Right kidney (tissue), 9 donors: ENCODE measurements around the gene ZNF778.

Source experiments
- DNase-seq: peaks from one replicate; pipeline ENCODE4 v3.0.0-alpha.2; 2016
- long read RNA-seq, 8 donors: transcript quantifications; one replicate each; lab custom pipeline, GENCODE V29; 2026

ZNF778 gene
- long read RNA-seq, donor 1 = 0 reads
- long read RNA-seq, donor 2 = 0 reads
- long read RNA-seq, donor 3 = 0 reads
- long read RNA-seq, donor 4, partial matches to known transcripts = 31 of 31 reads
- long read RNA-seq, donor 4, other reads (novel, unspliced or antisense) = 0 of 31 reads
- long read RNA-seq, donor 5, partial matches to known transcripts = 0 of 2 reads
- long read RNA-seq, donor 5, other reads (novel, unspliced or antisense) = 0 of 2 reads
- long read RNA-seq, donor 6, partial matches to known transcripts = 0 of 1 reads
- long read RNA-seq, donor 6, other reads (novel, unspliced or antisense) = 0 of 1 reads
- long read RNA-seq, donor 7 = 0 reads
- long read RNA-seq, donor 8, partial matches to known transcripts = 0 of 1 reads
- long read RNA-seq, donor 8, other reads (novel, unspliced or antisense) = 0 of 1 reads

DNA sequence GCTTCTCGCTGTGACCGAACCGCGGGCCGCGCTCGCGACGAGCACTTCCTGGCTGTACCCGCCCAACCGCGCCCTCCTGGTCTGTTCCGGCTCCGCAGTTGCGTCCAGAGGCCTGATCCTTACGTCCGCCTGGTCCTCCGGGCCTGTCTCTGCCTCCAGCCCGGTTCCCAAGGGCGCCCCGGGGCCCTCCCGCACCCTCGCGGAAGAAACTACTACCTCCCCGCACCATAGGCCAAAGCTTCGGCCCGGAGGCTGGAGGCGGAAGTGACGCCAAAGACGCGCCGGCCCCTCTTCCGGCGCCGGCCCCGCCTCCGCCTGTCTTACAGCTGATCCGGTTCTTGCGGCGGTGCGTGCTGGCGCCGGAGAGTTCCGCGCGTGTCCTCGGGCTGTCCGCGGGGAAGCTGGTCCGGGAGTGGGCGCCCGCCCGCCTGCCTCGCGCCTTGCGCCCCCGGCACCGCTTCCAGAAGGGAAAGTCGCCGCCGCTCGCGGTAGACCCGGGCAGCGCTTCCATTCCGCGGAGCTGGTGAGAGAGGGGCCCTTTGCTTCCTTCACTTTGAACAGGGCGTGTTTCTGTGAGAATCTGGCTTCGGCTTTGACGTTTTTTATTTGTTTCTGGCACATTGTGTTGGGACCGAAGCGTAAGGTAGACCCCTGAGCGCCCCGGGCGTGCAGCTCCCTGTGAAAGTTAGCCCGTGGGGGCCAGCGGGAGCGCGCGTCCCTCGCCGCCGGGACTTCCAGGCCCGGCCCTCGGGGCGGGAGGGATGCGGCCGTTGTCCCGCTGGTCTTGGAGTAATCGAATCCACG lies at the start of gene ZNF778:
Gene ZNF778, plus strand, starts transcription at position 316 of the 804 bp plus-strand sequence. CDS start 3,425 bp downstream, outside the sequence.
- peak; percentile 94 for DNase-seq

DNA sequence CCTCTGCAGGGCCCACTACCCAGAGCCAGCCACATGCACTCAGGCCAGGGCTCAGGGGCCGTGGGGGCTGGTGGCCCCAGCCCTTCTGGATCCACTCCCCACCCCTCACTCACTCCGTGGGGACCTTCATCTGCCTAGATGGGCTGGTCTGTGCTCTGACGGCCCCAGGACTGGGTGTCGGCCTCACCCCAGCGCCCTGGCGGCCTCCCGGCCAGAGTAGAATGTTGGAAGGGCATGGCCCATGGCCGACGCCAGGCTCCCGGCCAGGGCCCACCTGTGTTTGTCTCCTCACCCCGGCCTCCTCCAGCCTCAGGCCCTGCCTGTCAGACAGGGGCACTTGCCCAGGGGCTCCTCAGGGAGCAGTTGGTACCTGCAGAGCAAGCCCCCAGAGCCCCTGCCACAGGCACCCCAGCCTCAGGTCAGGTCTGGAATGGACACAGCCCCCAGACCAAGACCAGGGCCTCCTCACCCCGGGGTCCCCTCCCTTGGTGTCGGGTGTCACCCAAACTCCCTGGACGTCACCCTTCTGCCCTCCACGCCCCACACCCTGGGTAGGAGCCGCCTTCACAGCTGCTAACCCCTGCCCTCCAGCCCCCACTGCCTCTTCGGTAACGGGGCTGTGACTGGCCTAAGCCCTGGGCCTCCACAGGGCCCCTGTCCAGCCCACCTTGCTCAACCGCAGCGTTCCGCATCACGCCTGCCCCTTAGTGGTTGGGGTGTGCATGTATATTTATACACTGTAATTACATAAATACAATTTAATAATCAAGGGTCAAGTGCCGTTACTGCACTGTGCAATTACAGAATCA lies 48.9 kb upstream of the ZNF778 start:
- DNase-seq = no peak

DNA sequence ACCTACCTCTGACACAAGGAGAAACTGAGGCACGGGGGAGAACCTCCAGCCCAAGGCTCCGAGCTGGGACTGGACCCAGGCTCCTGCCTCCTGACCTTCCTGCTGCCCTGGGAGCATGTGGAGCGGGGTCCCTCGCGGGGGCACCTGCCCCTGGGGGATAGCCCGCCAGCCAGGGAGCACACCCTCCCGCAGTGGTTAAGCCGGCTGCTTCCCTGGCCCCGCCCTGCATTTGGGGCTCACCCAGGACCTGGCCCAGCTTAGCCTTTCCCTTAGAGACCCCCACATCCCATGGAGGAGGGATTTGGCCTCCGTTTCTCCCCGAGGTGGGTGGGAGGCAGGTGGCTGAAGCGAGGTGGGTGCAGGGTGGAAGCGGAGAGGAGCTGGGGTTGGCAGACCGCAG lies 47.7 kb upstream of the ZNF778 start:
- DNase-seq = no peak

DNA sequence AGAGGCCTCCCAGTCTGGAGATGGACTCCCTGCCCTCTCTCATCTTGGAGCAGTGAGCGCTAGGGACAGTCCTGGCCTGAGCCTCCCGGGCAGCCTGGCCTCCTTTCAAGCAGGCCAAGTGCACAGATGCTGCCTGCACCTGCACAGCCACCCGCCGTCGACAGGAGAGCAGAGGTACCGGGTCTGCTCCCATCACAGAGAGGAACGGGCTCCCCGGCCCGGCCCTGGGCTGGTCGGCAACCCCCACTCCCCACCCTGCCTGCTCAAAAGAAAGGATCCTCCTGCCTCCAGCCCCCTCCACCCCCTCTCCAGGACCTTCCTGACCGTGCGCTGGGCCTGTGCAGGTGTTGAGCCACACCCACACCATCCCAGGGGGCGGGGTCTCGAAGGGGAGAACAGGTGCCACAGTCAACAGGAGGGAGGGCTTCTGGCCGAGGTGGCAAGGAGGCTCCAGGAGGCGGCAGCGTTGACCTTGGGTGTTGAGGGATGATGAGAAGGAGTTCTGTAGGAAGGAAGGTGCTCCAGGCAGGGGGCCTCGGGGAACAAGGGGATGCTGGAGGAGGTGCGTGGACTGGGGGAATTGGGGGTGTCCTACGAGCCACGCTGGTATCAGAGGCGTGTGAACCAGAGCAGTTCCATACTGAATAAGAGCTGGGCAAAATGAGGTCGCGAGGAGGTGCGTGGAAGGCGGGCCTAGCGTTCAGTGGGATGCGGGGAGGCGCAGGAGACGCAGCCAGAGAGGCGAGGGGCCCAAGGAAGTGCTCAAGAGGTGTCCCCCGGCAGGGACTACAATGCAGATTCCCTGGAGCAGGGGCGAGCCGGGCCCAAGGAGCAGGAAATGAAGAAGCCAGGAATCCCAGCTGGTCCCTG lies 46.9 kb upstream of the ZNF778 start:
- DNase-seq = no peak

DNA sequence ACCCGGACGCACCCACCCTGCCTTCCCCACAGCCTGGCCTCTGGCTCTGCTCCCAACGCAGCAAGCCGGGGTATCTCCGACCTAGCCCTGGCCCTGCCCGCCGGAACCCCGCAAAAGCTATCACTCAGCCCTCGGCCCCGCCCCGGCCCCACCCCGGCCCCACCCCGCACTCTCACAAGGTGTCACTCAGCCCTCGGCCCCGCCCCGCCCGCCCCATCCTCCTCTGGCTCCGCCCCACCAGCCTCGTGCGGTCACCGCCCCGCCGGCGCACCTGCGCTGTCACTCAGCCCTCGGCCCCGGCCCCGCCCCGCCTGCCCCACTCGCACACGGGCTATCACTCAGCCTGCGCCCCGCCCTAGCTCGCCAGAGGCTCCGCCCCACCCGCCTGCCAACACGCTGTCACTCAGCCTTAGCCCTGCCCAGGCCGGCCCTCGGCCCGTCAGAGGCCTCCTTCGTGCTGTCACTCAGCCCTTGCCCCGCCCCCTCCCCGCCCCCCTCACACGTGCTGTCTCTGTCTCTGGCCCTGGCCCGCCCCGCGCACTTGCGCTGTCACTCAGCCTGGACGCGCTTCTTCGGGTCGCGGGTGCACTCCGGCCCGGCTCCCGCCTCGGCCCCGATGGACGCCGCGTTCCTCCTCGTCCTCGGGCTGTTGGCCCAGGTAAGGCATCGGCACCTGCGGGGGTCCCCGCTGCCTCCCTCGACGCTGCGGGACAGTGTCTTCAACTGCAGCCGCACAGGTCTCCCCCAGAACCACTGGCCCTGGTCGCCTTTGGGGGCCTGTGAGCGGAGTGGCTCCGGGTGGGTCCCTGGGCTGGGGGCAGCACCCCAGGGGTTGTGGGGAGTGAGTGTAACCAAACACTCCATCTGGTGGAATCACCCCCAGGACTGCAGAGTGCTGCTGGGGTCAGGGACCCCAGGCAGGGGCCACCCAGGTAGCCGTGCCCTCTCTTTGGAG lies 46.0 kb upstream of the ZNF778 start, which contains the start of gene CDH15:
Gene CDH15, plus strand, starts transcription at position 533 of the 955 bp plus-strand sequence. Its CDS starts 84 bp downstream, at position 617.
- DNase-seq = peak; percentile 62

DNA sequence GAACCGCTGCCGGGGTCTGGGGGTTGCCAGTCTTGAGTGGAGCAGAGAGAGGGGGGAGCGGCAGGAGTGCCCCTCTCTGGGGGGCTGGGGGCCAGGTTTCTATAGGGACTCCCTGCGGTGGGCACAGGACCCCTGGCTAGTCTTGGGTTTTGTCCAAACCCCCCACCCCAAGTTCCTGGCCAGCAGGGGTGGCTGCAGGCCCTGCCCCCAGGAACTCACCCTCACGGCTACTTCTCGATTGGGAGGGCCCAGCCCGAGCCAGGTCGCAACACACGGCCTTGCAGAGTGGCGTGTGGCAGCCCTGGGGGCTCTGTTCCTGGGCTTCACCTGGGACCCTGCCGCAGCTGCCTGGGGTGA lies 45.4 kb upstream of the ZNF778 start:
- DNase-seq = no peak

DNA sequence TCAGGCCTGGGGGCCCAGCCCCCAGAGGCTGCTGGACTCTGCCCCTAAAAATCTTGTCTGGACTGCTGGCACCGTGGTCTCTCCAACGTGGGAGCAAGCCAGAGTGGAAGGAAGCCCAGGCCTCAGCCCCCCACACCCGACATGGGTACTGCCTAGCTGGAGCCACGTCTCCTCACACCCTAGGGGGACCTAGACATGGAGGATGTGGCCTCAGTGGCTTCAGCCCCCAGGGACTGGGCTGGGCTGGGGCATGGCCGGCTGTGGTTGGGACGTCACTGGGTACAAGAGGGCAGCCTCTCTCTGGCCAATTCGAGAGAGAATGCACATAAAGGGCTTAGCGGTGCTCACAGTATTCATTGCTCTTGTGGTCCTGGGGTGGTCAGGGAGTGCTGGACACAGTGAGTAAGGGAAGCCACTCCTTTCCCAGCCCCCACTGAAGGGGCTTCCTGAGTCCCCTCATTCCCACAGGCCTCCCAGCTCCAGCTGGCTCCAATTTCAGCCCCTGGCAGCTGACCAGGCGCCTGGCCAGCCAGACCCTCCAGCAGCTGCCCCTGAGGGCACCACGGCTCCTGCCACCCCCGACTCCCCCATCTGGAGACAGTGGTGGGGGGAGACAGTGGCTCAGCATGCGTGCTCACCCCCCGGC lies 44.9 kb upstream of the ZNF778 start:
- peak; percentile 61 for DNase-seq

DNA sequence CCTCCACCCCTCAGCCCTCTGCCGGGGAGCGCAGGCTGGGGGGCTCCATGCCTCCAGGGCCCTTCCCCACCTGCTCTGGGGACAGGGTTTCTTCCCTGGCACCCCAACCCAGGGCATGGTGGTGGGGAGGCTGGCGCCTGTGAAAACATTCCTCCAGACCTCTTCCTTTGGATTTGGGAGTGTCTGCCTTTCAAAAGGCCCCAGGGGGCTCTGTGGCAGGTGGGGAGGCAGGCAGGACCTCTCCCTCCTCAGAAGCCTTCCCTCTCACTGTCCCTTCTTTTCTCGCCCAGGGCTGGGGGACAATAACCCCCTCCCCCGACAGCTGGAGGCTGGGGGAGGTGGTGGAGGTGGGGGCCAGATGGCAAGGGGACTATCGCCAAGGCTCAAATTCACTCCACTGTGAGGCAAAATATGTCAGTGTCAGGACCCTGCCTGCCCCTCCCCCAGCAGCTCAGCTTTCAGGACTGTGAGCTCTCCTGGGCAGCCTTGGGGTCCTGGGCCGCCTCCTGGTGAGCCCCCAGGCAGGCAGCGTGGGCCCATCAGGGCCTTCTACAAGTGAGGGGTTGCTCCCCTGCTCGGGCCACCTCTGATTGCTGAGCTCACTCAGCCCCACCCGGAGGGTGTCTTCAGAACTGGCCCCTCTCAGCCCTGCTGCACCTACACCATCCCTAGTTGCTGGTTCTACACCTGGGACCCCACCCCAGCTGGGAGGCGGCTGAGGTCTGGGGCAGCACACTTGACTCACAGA lies 44.2 kb upstream of the ZNF778 start:
- DNase-seq = peak; percentile 58

DNA sequence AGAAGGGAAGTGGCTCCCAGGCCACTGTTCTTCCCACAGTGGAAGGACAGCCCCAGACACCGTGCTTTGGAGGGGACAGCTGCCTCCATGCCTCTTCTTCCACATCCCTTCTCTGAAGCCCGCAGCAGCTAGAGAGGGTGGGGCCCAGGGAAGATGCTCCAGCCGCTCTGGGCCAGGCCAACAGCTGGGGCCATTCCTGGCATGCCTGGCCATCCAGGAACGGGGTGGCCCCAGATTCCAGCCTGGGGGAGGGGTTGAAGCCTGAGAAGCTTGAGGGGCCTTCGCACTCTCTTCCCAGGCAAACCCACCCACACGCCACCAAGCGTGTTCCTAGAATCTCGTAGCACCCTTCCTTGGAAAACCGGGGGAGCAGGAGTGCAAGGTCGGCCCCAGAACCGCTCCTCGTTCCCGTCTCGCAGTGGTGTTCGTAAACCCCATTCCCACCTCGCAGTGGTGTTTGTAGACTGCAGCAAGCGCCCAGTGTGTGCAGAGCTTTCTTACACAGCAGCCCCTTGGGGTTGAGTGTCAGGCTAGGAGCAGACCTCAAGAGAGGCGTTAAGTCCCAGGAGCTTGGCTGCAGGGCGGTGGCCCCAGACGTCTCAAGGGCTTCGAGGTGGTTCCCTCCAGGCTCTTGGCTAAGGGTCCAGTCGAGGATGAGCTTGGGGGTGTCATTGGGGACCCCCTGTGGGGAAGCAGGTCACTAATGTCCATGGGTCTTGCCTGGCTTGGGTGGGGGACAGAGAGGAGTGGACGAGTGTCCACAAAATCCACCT lies 43.3 kb upstream of the ZNF778 start:
- DNase-seq = no peak

DNA sequence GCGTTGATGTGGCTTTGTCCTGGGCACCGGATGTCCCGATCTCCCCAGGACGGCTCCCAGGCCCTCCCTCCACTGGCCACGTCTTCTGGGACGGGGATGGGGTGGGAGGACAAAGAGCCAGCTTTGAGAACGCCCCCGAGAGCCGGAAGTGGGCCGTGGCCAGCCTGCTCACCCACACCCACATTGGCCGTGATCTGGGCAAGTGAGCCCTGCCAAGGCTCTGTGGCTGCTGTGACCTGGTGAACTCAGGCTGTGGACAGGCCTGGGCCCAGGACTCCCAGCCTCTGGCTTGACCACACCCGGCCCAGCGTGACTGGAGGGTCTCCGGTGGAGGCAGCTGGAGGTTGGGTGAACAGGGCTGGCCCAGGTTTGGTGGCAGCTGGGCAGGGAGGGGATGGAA lies 42.6 kb upstream of the ZNF778 start:
- DNase-seq = no peak

DNA sequence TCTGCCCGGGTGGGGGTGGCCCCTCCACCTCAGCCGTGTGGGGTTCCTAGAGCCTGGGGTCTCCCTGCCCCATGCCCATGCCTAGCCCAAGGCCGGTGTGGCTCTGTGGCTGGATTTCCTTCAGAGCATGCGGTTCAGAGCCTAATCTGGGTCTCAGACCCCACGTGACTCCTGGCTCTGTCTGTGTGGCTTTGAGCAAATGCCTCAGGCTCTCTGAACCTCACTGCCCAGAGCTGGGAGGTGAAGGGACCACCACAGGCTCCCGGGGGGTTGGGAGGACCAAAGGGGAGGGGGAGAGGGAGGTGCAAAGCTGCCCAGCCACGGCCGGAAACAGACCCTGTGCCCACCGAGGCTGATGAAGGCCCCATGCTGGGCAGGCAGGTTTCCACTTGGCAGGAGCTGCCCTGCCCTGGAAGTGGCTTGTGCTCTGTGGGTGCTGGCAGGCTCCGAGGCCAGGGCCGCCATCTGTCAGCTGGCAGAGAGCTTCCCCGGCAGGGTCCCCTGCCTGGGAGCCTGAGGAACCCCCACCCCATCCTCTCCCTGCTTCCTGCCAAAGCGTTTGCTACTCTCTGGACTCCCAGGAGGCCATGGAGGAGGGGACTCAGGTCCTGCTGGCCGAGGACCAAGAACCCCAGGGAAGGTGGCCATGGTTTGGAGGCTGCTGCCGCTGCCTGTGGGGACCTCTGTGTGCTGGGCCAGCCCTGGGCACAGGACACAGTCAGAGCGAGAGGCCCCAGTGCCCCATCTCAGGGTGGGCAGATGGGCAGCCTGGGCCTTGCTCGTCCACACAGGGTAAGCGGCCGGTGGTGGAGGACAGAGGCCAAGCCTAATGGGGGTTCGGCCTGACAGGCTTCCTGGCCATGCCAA lies 42.0 kb upstream of the ZNF778 start:
- DNase-seq = no peak

DNA sequence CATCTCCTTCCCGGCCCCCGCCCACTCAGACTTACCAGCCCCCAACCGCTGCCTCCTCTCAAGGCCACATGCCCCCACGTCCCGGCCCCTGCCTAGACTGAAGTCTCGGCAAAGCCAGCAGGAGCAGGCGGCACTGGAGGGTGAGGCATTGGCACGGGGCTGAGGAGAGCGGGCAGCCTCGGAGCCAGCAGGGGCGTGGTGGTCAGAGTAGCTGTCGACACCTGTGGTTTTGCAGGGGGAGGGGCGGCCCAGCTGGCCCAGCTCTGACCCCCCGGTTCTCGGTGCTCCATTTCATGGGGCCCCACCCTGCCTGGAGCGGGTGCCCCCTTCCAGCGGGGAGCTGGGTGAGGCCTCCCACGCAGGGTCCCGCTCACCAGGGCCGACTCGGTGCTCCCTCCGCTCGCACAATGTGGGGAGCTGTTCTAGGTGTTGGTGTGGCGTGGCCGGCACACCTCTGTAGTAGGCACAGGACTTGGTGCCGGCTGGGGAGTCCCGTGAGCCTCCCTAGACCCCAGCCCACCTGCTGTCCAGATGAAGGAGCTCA lies 41.3 kb upstream of the ZNF778 start:
- DNase-seq = no peak

DNA sequence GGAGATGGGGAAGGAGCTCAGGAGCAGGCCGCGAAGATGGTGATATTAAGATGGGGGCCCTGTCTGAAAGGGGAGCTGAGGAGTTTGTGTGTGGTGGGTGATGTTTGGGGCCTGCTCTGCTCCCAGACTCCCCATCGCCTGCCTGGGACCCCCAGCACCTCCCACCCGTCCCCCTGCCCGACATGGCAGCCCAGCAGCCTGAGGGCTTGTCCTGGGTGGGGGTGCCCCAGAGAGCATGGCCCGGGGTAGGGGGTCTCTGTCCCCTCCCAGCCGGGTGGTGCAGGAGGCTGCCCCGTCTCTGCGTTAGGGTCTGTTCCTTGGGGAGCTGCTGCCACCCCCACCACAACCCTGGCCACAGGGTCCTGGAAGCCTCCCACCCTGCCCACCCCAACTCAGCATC lies 40.8 kb upstream of the ZNF778 start:
- no peak for DNase-seq

DNA sequence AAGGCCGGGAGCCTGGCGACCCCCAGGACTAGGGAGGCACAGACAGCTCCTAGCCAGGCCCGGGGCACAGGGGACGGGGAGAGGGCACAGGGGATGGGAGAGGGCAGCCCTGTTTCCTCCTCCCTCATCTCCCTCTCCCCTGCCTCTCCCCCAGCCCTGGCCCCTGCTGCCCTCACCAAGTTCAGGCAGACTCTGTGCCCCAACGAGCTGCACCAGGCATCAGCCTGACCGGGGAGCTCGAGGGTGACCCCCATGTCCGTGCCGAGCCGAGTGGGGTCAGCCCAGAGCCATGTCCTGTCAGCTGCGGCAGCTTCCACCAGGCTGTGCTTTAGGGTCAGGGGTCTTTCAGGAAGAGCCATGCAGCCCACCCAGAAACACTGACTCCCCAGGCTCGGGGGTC lies 40.0 kb upstream of the ZNF778 start:
- no peak for DNase-seq

DNA sequence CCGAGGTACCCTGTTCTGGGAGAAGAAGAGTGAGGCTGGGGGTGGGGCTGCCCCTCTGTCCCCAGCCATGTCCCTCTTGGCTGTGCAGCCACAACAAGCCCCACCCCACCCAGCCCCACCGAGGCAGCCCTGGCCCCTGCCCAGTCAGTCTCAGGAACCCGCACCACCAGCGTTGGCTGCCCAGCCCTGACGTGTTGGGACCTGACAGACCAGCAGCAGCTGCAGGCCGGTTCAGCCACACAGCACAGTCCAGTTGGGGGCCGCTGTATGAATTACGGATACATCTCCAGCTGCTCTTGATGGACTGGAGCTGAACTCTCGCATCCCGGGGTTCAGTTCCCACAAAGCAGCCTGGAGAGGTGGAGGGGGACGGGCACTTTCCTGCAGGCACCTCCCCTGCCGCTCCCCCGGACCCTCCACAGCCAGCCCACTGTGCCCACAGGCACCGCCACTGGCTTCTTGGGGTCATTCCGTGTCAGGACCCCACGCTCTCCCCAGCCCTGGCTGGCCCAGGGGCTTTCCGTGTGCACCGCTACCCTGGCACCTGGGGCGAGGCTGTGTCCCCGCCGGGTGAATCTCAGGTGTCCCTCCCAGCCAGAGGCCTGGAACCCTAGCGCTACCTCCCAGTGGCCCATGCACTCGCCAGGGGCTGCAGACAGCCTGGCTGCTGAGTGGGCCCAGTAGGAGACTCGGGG lies 38.9 kb upstream of the ZNF778 start:
- DNase-seq = no peak

DNA sequence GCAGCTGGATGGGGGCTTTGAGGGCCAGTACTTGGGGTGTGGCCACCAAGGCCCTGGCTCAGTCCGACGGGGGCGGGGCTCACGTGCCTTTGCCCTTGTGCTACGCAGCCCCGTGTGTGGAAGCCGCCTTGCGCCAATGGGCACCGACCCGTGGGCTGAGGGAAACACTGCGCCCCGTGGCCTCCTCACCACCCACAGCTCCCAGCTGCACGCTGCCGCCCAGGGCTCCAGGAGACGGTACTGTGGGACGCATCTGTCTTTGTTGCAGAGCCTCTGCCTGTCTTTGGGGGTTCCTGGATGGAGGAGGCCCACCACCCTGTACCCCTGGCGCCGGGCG lies 38.4 kb upstream of the ZNF778 start:
- DNase-seq = no peak
